ENCODE data around the gene PRR23E.

GRCh38 chr3:127210654-127210943 is 17.7 kb downstream of the PRR23E start:
- TF ChIP-seq CTCF (conservative IDR thresholded peaks at IDR 0.05; ENCODE audit: low read length) (no peak), EZH2phosphoT487 (IDR thresholded peaks at IDR 0.05; ENCODE audit: borderline replicate concordance, low read depth, low read length) (no peak)
